HepG2 (cell line): ENCODE measurements around the gene SLC2A10. TPM values are rescaled to one million over a fixed set of nuclear protein-coding genes. Genes with fewer than 3 reads are reported as not detected.

Source experiments
- HNF4G ChIP-seq, 2 experiments: sonication (generic) in 1 of 2; formaldehyde crosslinking in 1 of 2; IDR thresholded peaks; 2 replicates each; pipeline versions ENCODE4 v1.4.0 to v1.6.1; 2011 to 2020; ENCODE audit warnings: borderline replicate concordance in 2 of 2, low read depth in 2 of 2, mild to moderate bottlenecking in 2 of 2, low read length in 1 of 2, missing genetic modification reagents in 1 of 2, moderate library complexity in 1 of 2
- NAIF1 ChIP-seq: sonication (generic); formaldehyde crosslinking; IDR thresholded peaks from 2 replicates; pipeline ENCODE4 v1.5.0; 2020; ENCODE audit warnings: mild to moderate bottlenecking, missing genetic modification reagents, borderline replicate concordance
- SIN3A ChIP-seq: IDR thresholded peaks from 2 replicates; pipeline ENCODE4 v1.6.1; 2011; ENCODE audit warnings: low read depth, mild to moderate bottlenecking, control low read depth, low read length, borderline replicate concordance
- SIX4 ChIP-seq: sonication (generic); formaldehyde crosslinking; IDR thresholded peaks from 2 replicates; pipeline ENCODE4 v1.4.0; 2020; ENCODE audit warnings: missing genetic modification reagents
- ZFX ChIP-seq: sonication (generic); formaldehyde crosslinking; IDR thresholded peaks from 2 replicates; pipeline ENCODE4 v1.4.0; 2020; ENCODE audit warnings: mild to moderate bottlenecking, low read depth, missing genetic modification reagents, moderate library complexity
- ZNF260 ChIP-seq: sonication (generic); formaldehyde crosslinking; IDR thresholded peaks from 2 replicates; pipeline ENCODE4 v1.4.0; 2020; ENCODE audit warnings: missing genetic modification reagents, low read depth, mild to moderate bottlenecking, borderline replicate concordance
- ZNF296 ChIP-seq: sonication (generic); formaldehyde crosslinking; conservative IDR thresholded peaks from 2 replicates; pipeline ENCODE4 v1.5.0; 2020; ENCODE audit warnings: mild to moderate bottlenecking, missing genetic modification reagents
- ZNF350 ChIP-seq: sonication (generic); formaldehyde crosslinking; IDR thresholded peaks from 2 replicates; pipeline ENCODE4 v1.4.0; 2020; ENCODE audit warnings: mild to moderate bottlenecking, low read depth, missing genetic modification reagents, borderline replicate concordance
- ZNF550 ChIP-seq: sonication (generic); formaldehyde crosslinking; IDR thresholded peaks from 2 replicates; pipeline ENCODE4 v1.4.0; 2020; ENCODE audit warnings: mild to moderate bottlenecking, missing genetic modification reagents, borderline replicate concordance
- ZNF558 ChIP-seq: sonication (generic); formaldehyde crosslinking; IDR thresholded peaks from 2 replicates; pipeline ENCODE4 v1.9.0; 2022; ENCODE audit warnings: mild to moderate bottlenecking, missing genetic modification reagents, borderline replicate concordance
- ZNF567 ChIP-seq: sonication (generic); formaldehyde crosslinking; IDR thresholded peaks from 2 replicates; pipeline ENCODE4 v1.8.1; 2023; ENCODE audit warnings: mild to moderate bottlenecking, missing genetic modification reagents, borderline replicate concordance
- polyA plus RNA-seq, 8 experiments: library from polyadenylated mRNA; depleted of rRNA in 3 of 8; stranded (reverse) in 7 of 8; unstranded in 1 of 8; fragments of >200 nt; fragmentation: Illumina TruSeq in 4 of 8; extraction: Trizol in 4 of 8; gene quantifications; 2 replicates each; pipeline versions ENCODE4 v1.2.1 to v1.2.3, GENCODE V29; 2011 to 2016; ENCODE audit warnings: low read depth in 4 of 8, missing spikeins in 1 of 8, mixed read lengths in 1 of 8; ENCODE audit not compliant: insufficient read depth in 1 of 8
- total RNA-seq, 5 experiments: library from RNA; depleted of rRNA; stranded (reverse); fragments of >200 nt; fragmentation: Illumina TruSeq; extraction: Trizol; gene quantifications; 2 replicates each; pipeline ENCODE4 v1.2.3, GENCODE V29; 2016; ENCODE audit warnings: low read depth in 1 of 5
- TF ChIP-seq, protein P1 (sequence below): sonication (generic); formaldehyde crosslinking; IDR thresholded peaks from one replicate; pipeline ENCODE4 v1.5.1; 2020; ENCODE audit warnings: mild to moderate bottlenecking, missing genetic modification reagents; ENCODE audit errors: not compliant biosample characterization
- TF ChIP-seq, protein P2 (sequence below): sonication (generic); formaldehyde crosslinking; IDR thresholded peaks from 2 replicates; pipeline ENCODE4 v1.4.0; 2020; ENCODE audit warnings: missing genetic modification reagents

SLC2A10 gene
- total and polyA plus RNA-seq, 2 of the 13 experiments (the other 11 are each of a cell fraction or from before 2014, with no cell fraction given) = 16.0 to 18.4 TPM

DNA sequence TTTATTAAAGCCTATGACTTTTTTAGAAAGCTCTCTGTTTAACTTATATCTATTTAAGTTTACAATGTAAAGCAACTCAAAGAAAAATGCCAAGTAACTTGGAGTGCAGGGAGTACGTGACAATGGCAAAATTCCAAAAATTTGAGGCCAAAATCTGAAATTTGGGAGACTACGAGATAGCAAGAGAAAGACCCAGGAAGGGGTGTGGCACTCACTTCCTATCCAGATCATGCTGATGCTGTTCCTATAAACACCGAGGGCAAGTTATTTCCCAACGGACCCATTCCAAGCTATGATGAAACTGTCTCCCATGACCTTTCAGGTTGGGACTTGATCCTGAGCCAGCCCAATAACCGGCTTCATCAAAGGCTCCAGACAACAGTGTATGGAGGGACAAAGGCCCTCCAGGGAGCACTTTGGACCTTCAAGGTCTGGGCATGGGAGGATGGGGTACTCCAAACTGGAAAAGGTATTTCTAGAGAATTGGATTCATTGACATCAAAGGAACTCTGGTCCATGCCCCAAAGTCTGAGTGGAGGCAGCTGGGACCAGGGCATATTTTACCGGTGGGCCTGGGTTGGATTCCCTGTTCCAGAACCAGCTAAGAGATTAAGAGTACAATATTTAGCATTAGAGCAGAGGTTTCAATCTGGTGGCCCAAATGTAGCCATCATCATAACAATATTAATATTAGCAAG, 42.5 kb upstream of the SLC2A10 start (continued):
- TF ChIP-seq, protein P1, sequence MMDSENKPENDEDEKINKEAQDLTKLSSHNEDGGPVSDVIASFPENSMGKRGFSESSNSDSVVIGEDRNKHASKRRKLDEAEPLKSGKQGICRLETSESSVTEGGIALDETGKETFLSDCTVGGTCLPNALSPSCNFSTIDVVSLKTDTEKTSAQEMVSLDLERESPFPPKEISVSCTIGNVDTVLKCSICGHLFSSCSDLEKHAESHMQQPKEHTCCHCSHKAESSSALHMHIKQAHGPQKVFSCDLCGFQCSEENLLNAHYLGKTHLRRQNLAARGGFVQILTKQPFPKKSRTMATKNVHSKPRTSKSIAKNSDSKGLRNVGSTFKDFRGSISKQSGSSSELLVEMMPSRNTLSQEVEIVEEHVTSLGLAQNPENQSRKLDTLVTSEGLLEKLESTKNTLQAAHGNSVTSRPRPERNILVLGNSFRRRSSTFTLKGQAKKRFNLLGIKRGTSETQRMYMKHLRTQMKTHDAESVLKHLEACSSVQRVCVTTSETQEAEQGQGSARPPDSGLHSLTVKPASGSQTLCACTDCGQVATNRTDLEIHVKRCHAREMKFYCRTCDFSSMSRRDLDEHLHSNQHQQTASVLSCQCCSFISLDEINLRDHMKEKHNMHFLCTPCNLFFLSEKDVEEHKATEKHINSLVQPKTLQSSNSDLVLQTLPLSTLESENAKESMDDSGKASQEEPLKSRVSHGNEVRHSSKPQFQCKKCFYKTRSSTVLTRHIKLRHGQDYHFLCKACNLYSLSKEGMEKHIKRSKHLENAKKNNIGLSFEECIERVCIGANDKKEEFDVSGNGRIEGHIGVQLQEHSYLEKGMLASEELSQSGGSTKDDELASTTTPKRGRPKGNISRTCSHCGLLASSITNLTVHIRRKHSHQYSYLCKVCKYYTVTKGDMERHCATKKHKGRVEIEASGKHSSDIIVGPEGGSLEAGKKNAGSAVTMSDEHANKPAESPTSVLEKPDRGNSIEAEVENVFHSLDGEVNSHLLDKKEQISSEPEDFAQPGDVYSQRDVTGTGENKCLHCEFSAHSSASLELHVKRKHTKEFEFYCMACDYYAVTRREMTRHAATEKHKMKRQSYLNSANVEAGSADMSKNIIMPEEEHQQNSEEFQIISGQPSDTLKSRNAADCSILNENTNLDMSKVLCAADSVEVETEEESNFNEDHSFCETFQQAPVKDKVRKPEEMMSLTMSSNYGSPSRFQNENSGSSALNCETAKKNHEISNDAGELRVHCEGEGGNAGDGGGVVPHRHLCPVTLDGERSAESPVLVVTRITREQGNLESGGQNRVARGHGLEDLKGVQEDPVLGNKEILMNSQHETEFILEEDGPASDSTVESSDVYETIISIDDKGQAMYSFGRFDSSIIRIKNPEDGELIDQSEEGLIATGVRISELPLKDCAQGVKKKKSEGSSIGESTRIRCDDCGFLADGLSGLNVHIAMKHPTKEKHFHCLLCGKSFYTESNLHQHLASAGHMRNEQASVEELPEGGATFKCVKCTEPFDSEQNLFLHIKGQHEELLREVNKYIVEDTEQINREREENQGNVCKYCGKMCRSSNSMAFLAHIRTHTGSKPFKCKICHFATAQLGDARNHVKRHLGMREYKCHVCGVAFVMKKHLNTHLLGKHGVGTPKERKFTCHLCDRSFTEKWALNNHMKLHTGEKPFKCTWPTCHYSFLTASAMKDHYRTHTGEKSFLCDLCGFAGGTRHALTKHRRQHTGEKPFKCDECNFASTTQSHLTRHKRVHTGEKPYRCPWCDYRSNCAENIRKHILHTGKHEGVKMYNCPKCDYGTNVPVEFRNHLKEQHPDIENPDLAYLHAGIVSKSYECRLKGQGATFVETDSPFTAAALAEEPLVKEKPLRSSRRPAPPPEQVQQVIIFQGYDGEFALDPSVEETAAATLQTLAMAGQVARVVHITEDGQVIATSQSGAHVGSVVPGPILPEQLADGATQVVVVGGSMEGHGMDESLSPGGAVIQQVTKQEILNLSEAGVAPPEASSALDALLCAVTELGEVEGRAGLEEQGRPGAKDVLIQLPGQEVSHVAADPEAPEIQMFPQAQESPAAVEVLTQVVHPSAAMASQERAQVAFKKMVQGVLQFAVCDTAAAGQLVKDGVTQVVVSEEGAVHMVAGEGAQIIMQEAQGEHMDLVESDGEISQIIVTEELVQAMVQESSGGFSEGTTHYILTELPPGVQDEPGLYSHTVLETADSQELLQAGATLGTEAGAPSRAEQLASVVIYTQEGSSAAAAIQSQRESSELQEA (CRISPR knock-in tag) = no peak
- TF ChIP-seq SIN3A (0 out of 2 replicates have a peak, but pooled peaks have one; percentile 44), ZNF296 (CRISPR knock-in tag) (no peak; the same call in 1 of the 2 replicates), ZNF350 (CRISPR knock-in tag) (peak; percentile 99), ZNF550 (0 out of 2 replicates have a peak, but pooled peaks have one; percentile 3), ZNF260 (CRISPR knock-in tag) (no peak), NAIF1 (peak; percentile 95), ZNF558 (CRISPR knock-in tag) (peak; percentile 83; the same call in 1 of the 2 replicates), SIX4 (CRISPR knock-in tag) (peak; percentile 96), ZFX (CRISPR knock-in tag) (peak; percentile 75), ZNF567 (0 out of 2 replicates have a peak, but pooled peaks have one; percentile 9), HNF4G (IDR thresholded peaks at IDR 0.05; ENCODE audit: borderline replicate concordance, low read depth, low read length) (peak; percentile 100), HNF4G (CRISPR knock-in tag; IDR thresholded peaks at IDR 0.05; ENCODE audit: borderline replicate concordance, low read depth) (peak; percentile 100)
- TF ChIP-seq, protein P2, sequence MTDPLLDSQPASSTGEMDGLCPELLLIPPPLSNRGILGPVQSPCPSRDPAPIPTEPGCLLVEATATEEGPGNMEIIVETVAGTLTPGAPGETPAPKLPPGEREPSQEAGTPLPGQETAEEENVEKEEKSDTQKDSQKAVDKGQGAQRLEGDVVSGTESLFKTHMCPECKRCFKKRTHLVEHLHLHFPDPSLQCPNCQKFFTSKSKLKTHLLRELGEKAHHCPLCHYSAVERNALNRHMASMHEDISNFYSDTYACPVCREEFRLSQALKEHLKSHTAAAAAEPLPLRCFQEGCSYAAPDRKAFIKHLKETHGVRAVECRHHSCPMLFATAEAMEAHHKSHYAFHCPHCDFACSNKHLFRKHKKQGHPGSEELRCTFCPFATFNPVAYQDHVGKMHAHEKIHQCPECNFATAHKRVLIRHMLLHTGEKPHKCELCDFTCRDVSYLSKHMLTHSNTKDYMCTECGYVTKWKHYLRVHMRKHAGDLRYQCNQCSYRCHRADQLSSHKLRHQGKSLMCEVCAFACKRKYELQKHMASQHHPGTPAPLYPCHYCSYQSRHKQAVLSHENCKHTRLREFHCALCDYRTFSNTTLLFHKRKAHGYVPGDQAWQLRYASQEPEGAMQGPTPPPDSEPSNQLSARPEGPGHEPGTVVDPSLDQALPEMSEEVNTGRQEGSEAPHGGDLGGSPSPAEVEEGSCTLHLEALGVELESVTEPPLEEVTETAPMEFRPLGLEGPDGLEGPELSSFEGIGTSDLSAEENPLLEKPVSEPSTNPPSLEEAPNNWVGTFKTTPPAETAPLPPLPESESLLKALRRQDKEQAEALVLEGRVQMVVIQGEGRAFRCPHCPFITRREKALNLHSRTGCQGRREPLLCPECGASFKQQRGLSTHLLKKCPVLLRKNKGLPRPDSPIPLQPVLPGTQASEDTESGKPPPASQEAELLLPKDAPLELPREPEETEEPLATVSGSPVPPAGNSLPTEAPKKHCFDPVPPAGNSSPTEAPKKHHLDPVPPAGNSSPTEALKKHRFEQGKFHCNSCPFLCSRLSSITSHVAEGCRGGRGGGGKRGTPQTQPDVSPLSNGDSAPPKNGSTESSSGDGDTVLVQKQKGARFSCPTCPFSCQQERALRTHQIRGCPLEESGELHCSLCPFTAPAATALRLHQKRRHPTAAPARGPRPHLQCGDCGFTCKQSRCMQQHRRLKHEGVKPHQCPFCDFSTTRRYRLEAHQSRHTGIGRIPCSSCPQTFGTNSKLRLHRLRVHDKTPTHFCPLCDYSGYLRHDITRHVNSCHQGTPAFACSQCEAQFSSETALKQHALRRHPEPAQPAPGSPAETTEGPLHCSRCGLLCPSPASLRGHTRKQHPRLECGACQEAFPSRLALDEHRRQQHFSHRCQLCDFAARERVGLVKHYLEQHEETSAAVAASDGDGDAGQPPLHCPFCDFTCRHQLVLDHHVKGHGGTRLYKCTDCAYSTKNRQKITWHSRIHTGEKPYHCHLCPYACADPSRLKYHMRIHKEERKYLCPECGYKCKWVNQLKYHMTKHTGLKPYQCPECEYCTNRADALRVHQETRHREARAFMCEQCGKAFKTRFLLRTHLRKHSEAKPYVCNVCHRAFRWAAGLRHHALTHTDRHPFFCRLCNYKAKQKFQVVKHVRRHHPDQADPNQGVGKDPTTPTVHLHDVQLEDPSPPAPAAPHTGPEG (CRISPR knock-in tag) = peak; percentile 96
